Daoy (cell line): Measurements from ENCODE around the gene SCAF4. TPM values are rescaled to one million over a fixed set of nuclear protein-coding genes. Genes with fewer than 3 reads are reported as not detected.
A peak's percentile ranks its signal among the peaks of the same experiment; 100 is the strongest.
"Not testable (repeated sequence)": the region's sequence is repeated elsewhere in the genome, so short reads cannot be mapped to it uniquely, and the experiment has no call there.

Experiments
- DNase-seq: peaks from one replicate; pipeline ENCODE4 v3.0.0-alpha.2; 2015; ENCODE audit warnings: low read depth
- total RNA-seq: library from RNA; depleted of rRNA; stranded (reverse); fragments of >200 nt; shearing (Covaris generic); gene quantifications from 2 replicates; pipeline ENCODE4 v1.2.3, GENCODE V29; 2014; rRNA removed

The SCAF4 gene
- total RNA-seq, 1 experiment from 2014 or later: 5.8 TPM

DNA sequence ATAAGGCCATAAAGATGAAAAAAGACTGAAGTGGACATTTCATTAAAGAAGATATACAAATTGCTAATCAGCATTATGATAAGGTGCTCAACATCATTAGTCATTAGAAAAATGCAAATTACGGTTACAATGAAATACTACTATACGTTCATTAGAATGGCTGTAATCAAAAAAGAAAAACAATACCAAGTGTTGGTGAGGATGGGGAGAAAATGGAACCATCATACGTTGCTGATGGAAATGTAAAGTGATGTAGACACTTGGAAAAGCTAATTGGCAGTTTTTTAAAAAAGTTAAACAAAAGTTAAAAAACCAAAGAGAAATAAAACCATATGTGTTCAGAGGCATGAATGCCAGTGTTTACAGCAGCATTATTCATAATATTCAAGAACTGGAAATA is 81.0 kb downstream of the SCAF4 start:
- DNase-seq: no peak

GRCh38 chr21:31647650-31648049 is 84.3 kb downstream of the SCAF4 start:
- DNase-seq: no peak

- no peak for DNase-seq
Observed at GRCh38 chr21:31644643-31645042, 87.3 kb downstream of the SCAF4 start.

- no peak for DNase-seq
Observed at GRCh38 chr21:31641416-31641922, 90.4 kb downstream of the SCAF4 start.

- DNase-seq: no peak
Observed at GRCh38 chr21:31636874-31637273, 95.0 kb downstream of the SCAF4 start.

DNA sequence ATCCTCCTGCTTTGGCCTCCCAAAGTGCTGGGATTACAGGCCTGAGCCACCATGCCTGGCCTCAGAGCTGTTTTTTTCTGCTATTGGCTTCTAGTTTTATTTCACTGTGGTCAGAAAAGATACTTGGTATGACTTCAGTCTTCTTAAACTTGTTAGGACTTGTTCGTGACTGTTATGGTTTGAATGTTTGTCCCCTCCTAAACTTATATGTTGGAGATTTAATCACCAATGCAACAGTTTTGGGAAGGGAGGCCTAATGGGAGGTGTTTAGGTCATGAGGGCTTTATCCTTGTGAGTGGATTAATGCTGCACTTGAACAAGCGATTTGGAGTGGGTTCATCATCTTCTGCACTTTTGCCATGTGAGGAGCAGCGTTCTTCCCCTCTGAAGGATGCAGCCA is 96.9 kb downstream of the SCAF4 start:
- DNase-seq: no peak

- DNase-seq: not testable (repeated sequence)
Observed at GRCh38 chr21:31631881-31632280, 100.0 kb downstream of the SCAF4 start.

DNA sequence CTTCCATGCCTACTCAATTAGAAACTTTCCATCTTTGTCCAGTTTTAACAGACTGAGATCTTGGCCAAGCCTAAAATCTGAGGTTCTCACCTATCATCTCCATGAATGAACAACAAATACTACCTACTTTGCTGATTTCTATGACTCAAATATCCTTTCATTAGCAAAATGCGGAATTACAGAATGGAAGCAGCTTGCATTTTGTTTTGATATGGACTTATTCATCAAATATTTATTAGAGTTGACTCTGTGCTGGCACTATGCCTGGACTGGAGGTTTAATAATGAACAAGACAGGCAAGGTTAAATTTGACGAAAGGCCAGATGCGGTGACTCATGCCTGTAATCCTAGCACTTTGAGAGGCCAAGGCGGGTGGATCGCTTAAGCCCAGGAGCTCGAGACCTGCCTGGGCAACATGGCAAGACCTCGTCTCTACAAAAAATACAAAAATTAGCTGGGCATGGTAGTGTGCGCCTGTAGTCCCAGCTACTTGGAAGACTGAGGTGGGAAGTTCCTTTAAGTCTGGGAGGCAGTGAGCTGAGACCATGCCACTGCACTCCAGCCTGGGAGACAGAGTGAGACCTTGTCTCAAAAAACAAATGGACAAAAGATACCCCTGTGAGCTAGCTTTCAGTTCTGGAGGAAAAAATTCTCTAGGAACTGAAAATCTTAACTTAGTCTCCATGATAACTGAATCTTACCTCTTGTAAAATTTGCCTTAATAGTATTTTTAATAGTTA is 101.8 kb downstream of the SCAF4 start:
- peak; percentile 85 for DNase-seq

GRCh38 chr21:31624961-31625491 is 106.9 kb downstream of the SCAF4 start:
- no peak for DNase-seq

DNA sequence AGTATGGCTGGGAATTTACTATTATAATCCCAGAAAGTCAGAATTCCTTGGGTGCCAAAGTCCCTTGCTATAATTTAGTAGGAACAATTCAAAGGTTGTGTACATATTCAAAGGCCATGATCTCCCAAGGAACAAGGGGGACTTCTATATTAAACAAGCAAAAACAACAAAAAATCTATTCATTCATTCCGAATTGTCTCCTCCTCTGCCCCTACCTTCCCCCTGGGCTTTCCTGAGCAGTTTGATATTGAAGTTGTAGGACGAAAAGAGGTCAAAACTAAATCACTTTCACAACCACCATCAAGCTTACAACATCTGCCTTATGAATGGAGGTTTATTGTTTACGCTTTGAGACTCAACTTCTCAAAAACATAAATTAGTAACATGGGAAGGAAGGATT is 107.7 kb downstream of the SCAF4 start:
- DNase-seq: no peak

DNA sequence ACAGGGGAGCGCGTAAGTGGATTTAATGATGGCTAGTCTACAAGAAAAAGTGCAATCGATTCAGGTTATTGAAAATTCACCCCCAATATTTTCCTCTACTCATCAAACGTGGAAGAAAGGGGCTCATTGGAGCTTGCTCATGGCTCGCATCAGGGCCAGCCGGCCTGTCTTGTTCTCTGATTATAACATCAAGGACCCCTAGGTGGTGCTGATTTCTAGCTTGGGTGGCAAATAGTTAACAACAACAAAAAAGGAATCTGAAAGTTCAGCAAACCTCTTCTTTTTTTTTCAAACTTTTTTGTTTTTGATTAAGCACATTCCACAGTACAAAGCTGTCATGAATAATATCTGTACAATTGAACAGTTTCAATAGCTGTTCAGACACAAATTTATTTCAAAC is 108.3 kb downstream of the SCAF4 start:
- no peak for DNase-seq

DNA sequence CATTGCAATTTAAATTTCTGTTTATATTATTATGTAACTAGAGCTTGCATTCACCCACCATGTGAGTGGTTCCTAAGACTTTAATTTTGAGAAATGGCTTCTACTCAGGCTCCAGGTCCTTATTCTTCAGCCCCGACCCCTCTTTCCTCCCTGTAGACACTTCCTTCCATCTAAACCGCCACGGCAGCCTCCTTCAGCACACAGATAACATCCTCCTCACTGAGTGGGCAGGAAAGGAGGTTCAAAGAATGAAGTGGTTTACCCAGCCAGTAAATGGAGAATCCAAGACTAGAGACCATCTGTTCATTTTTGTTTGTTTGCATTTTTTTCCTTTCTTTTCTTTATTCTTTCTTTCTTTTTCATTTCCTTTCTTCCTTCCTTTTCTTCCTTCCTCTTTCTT is 109.5 kb downstream of the SCAF4 start:
- DNase-seq: no peak

Other genes starting within 250 kb of the SCAF4 start
- gene SOD1, start 72.4 kb downstream of the SCAF4 start, total RNA-seq: 481 and 556 TPM in 2 replicates
- 0.98 and 1.9 TPM in 2 replicates for gene HUNK, start 140.9 kb upstream of the SCAF4 start, total RNA-seq